H1 (cell line): Measurements from ENCODE around the gene TMEM235. TPM values are rescaled to one million over a fixed set of nuclear protein-coding genes. Genes with fewer than 3 reads are reported as not detected.

Source experiments
- BRCA1 ChIP-seq: IDR thresholded peaks from 2 replicates; pipeline ENCODE4 v1.6.1; 2012; ENCODE audit warnings: low read depth, low read length, improper control_type of control experiment
- CBX5 ChIP-seq: fragments of 300-800, 300-1000 bp; sonication (generic); IDR thresholded peaks from 2 replicates; pipeline ENCODE4 v1.7.1; 2016; ENCODE audit warnings: antibody characterized with exemption, low read length, low read depth
- CEBPB ChIP-seq: IDR thresholded peaks from 2 replicates; pipeline ENCODE4 v1.6.1; 2012; ENCODE audit warnings: low read depth, low read length
- POLR2A ChIP-seq, 2 experiments: IDR thresholded peaks; 1 replicate in 1 of 2; 2 replicates in 1 of 2; pipeline ENCODE4 v1.6.1; 2011; ENCODE audit warnings: low read depth in 2 of 2, low read length in 2 of 2, mild to moderate bottlenecking in 2 of 2; ENCODE audit errors: control extremely low read depth in 1 of 2
- RXRA ChIP-seq: IDR thresholded peaks from 2 replicates; pipeline ENCODE4 v1.6.1; 2011; ENCODE audit warnings: low read depth, mild to moderate bottlenecking, low read length, moderate library complexity; ENCODE audit not compliant: insufficient read depth
- SAP30 ChIP-seq: fragments of 300-600 bp; sonication (generic); IDR thresholded peaks from 2 replicates; pipeline ENCODE4 v1.7.1; 2012; ENCODE audit warnings: low read length, moderate library complexity, mild to moderate bottlenecking, inconsistent platforms; ENCODE audit not compliant: insufficient read depth, insufficient replicate concordance
- SIN3A ChIP-seq, 2 experiments: IDR thresholded peaks in 1 of 2; conservative IDR thresholded peaks in 1 of 2; 2 replicates each; pipeline ENCODE4 v1.6.1; 2011 to 2012; ENCODE audit warnings: low read length in 2 of 2, improper control_type of control experiment in 1 of 2, low read depth in 1 of 2, mild to moderate bottlenecking in 1 of 2
- SP4 ChIP-seq: IDR thresholded peaks from 2 replicates; pipeline ENCODE4 v1.6.1; 2012; ENCODE audit warnings: low read length, inconsistent platforms
- polyA plus RNA-seq, 7 experiments: library from polyadenylated mRNA; depleted of rRNA in 3 of 7; stranded (reverse) in 5 of 7; unstranded in 2 of 7; fragments of >200 nt in 5 of 7; fragments of 200-250 nt in 2 of 7; gene quantifications; 1 replicate in 5 of 7; 2 replicates in 1 of 7; 4 replicates in 1 of 7; pipeline versions ENCODE4 v1.2.1 to v1.2.3, GENCODE V29; 2011 to 2013; ENCODE audit warnings: missing spikeins in 2 of 7, mixed read lengths in 2 of 7
- total RNA-seq: library from RNA; stranded (reverse); fragmentation: NEBNext Ultra II Directional; extraction: Animal tissue kit (Norgen Biotek cat#: 25700); gene quantifications from 2 replicates; pipeline ENCODE4 v1.2.1, GENCODE V29; 2021
- TF ChIP-seq, protein P1 (sequence below): fragments of 300-600 bp; sonication (generic); IDR thresholded peaks from 2 replicates; pipeline ENCODE4 v1.7.1; 2012; ENCODE audit warnings: low read length, moderate library complexity, mild to moderate bottlenecking, inconsistent platforms; ENCODE audit not compliant: insufficient replicate concordance

TMEM235 gene
- total and polyA plus RNA-seq, 2 of the 8 experiments (the other 6 are each of a cell fraction or from before 2014, with no cell fraction given), result 0.05 to 0.15 TPM

DNA sequence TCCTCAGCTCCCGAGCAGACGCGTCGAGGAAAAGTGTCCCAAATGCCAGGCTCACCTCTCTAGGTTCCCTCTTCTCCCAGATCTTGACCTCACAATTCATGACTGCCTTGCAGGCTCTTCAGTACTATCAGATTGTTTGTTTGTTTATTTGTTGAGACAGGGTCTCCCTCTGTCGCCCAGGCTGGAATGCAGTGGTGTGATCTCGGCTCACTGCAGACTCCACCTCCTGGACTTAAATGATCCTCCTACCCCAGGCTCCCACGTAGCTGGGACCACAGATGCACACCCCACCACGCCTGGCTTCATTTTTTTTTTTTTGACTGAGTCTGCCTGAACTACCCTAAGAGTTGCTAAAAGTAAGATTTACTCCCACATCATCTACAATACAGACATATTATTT lies 15.9 kb downstream of the TMEM235 start (continued):
- TF ChIP-seq, protein P1, sequence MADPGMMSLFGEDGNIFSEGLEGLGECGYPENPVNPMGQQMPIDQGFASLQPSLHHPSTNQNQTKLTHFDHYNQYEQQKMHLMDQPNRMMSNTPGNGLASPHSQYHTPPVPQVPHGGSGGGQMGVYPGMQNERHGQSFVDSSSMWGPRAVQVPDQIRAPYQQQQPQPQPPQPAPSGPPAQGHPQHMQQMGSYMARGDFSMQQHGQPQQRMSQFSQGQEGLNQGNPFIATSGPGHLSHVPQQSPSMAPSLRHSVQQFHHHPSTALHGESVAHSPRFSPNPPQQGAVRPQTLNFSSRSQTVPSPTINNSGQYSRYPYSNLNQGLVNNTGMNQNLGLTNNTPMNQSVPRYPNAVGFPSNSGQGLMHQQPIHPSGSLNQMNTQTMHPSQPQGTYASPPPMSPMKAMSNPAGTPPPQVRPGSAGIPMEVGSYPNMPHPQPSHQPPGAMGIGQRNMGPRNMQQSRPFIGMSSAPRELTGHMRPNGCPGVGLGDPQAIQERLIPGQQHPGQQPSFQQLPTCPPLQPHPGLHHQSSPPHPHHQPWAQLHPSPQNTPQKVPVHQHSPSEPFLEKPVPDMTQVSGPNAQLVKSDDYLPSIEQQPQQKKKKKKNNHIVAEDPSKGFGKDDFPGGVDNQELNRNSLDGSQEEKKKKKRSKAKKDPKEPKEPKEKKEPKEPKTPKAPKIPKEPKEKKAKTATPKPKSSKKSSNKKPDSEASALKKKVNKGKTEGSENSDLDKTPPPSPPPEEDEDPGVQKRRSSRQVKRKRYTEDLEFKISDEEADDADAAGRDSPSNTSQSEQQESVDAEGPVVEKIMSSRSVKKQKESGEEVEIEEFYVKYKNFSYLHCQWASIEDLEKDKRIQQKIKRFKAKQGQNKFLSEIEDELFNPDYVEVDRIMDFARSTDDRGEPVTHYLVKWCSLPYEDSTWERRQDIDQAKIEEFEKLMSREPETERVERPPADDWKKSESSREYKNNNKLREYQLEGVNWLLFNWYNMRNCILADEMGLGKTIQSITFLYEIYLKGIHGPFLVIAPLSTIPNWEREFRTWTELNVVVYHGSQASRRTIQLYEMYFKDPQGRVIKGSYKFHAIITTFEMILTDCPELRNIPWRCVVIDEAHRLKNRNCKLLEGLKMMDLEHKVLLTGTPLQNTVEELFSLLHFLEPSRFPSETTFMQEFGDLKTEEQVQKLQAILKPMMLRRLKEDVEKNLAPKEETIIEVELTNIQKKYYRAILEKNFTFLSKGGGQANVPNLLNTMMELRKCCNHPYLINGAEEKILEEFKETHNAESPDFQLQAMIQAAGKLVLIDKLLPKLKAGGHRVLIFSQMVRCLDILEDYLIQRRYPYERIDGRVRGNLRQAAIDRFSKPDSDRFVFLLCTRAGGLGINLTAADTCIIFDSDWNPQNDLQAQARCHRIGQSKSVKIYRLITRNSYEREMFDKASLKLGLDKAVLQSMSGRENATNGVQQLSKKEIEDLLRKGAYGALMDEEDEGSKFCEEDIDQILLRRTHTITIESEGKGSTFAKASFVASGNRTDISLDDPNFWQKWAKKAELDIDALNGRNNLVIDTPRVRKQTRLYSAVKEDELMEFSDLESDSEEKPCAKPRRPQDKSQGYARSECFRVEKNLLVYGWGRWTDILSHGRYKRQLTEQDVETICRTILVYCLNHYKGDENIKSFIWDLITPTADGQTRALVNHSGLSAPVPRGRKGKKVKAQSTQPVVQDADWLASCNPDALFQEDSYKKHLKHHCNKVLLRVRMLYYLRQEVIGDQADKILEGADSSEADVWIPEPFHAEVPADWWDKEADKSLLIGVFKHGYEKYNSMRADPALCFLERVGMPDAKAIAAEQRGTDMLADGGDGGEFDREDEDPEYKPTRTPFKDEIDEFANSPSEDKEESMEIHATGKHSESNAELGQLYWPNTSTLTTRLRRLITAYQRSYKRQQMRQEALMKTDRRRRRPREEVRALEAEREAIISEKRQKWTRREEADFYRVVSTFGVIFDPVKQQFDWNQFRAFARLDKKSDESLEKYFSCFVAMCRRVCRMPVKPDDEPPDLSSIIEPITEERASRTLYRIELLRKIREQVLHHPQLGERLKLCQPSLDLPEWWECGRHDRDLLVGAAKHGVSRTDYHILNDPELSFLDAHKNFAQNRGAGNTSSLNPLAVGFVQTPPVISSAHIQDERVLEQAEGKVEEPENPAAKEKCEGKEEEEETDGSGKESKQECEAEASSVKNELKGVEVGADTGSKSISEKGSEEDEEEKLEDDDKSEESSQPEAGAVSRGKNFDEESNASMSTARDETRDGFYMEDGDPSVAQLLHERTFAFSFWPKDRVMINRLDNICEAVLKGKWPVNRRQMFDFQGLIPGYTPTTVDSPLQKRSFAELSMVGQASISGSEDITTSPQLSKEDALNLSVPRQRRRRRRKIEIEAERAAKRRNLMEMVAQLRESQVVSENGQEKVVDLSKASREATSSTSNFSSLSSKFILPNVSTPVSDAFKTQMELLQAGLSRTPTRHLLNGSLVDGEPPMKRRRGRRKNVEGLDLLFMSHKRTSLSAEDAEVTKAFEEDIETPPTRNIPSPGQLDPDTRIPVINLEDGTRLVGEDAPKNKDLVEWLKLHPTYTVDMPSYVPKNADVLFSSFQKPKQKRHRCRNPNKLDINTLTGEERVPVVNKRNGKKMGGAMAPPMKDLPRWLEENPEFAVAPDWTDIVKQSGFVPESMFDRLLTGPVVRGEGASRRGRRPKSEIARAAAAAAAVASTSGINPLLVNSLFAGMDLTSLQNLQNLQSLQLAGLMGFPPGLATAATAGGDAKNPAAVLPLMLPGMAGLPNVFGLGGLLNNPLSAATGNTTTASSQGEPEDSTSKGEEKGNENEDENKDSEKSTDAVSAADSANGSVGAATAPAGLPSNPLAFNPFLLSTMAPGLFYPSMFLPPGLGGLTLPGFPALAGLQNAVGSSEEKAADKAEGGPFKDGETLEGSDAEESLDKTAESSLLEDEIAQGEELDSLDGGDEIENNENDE, result no peak
- TF ChIP-seq SIN3A (conservative IDR thresholded peaks at IDR 0.05 in 1 of 2, IDR thresholded peaks at IDR 0.05 in 1 of 2; ENCODE audit: low read depth in 1 of 2, low read length in 2 of 2) (no peak), SAP30 (no peak), RXRA (no peak), SP4 (no peak), CBX5 (no peak), POLR2A (IDR thresholded peaks at IDR 0.05; ENCODE audit: control extremely low read depth in 1 of 2, low read depth in 2 of 2, low read length in 2 of 2) (no peak), CEBPB (no peak), BRCA1 (no peak)
- TF ChIP-seq, all 59 proteins: peak for 0
